GM19397 (cell line): ENCODE data around the gene RABGGTA.
"Not testable (repeated sequence)": the region's sequence is repeated elsewhere in the genome, so short reads cannot be mapped to it uniquely, and the experiment has no call there.

Experiments used
- ATAC-seq: cut with Tn5 transposase; IDR thresholded peaks from one replicate; pipeline ENCODE4 v1.9.1; 2021; ENCODE audit warnings: mild to moderate bottlenecking, moderate library complexity; ENCODE audit not compliant: unreplicated experiment

RABGGTA gene

GRCh38 chr14:24222987-24223386 is 48.4 kb downstream of the RABGGTA start:
- not testable (repeated sequence) for ATAC-seq

GRCh38 chr14:24219521-24219920 is 51.9 kb downstream of the RABGGTA start:
- no peak for ATAC-seq

- no peak for ATAC-seq
Observed at GRCh38 chr14:24219080-24219479, 52.3 kb downstream of the RABGGTA start.

- ATAC-seq, result not testable (repeated sequence)
Observed at GRCh38 chr14:24216876-24217275, 54.5 kb downstream of the RABGGTA start.

- ATAC-seq, result no peak
Observed at GRCh38 chr14:24216345-24216699, 55.1 kb downstream of the RABGGTA start.
